GM18867 (cell line): ENCODE data around the gene TRIO.
A peak's percentile ranks its signal among the peaks of the same experiment; 100 is the strongest.

ENCODE experiments used
- ATAC-seq: cut with Tn5 transposase; IDR thresholded peaks from one replicate; pipeline ENCODE4 v1.9.1; 2021; ENCODE audit warnings: mild to moderate bottlenecking, moderate library complexity; ENCODE audit not compliant: unreplicated experiment

Gene TRIO

DNA sequence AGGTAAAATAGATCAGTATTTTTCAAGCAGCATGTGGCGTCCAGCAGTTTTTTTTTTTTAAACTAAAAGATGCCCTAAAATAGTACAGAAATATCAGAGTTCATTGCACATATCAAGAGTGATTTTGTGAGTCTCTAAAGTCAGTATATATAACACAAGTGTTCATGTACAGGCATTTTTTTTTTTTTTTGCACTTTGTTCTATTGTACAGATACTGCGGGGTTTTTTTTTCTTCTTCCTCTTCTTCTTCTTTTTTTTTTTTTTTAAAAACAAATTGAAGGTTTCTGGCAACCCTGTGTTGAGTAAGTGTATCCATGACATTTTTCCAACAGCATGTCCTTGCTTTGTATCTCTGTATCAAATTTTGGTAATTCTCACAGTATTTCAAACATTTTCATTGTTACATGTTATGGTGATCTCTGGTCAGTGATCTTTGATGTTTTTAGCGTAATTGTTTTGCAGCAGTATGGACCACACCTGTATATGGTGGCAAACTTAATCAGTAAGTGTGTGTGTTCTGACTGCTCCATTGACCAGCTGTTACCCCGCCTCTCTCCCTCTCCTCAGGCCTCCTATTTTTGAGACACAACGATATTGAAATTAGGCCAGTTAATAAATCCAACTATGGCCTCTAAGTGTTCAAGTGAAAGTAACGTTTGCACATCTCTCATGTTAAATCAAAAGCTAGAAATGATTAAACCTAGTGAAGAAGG lies 76.8 kb downstream of the TRIO start:
- ATAC-seq: no peak

- ATAC-seq: no peak
Observed at GRCh38 chr5:14220642-14221041, 77.5 kb downstream of the TRIO start.

DNA sequence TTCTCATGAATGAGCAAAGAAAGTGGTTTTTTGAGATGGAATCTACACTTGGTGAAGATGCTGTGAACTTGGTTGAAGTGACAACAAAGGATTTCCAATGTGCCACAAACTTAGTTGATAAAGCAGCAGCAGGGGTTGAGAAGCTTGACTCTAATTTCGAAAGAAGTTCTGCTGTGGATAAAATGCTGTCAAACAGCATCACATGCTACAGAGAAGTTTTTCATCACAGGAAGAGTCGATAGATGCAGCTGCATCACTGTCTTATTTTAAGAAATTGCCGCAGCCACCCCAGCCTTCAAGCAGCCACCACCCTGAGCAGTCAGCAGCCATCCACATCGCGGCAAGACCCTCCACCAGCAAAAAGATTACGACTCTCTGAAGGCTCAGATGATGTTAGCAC lies 78.6 kb downstream of the TRIO start:
- ATAC-seq: no peak

DNA sequence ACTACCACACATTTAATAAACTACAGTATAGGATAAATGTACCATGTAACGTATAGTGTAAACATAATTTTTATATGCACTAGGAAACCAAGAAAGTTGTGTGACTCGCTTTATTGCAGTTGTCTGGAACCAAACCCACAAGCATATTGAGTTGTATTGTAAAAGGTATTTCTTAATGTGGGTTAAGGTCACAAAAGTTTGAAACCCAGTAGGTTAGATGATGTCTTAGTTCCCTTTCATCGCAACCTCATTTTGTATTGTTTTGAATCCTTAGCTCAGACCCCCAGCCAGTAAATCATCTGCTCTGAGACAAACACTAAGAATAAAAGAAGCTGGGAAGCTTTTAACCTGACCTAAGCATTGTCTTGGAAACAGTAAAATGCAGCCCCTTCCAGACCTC lies 79.1 kb downstream of the TRIO start:
- no peak for ATAC-seq

DNA sequence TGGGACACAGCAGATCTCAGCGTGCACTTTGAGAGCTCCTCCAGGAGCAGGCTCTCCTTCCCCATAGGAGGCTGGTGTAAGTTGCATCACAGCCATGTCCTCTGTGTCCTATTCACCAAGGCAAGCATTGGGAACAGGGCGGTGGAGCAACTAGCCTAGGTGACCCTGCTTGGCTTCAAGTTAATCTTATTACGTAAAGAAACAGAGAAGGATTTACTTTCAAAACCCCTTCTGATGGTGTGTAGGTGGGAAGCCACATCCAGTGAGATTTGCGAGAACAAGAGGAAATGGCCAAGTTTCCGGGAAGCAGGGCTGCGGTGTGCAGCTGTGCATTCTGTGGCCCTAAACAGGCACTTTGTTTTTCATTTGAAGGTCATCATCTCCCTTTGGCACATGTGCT lies 80.2 kb downstream of the TRIO start:
- ATAC-seq: no peak

GRCh38 chr5:14225173-14225834 lies 82.2 kb downstream of the TRIO start:
- ATAC-seq: peak; percentile 50

DNA sequence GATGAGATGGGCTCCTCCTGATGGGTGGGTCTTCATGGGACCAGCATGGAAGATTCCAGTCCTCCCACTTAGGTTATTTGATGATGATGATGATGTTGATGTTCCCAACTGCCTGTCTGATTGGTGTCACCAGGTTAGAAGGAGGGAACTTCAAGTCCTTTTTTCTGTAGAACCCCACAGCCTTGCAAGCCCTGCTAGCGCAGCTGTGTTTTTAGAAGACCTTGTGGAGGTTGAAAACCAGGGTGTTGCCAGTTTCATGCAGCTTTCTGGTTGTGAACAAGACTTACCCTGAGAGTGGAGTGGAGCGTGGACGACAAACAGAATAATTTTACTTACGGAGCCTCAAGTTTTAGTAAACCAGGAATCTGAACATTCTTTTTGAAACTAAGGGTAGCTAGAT lies 83.0 kb downstream of the TRIO start:
- ATAC-seq: no peak

- ATAC-seq: no peak
Observed at GRCh38 chr5:14226554-14226953, 83.4 kb downstream of the TRIO start.

DNA sequence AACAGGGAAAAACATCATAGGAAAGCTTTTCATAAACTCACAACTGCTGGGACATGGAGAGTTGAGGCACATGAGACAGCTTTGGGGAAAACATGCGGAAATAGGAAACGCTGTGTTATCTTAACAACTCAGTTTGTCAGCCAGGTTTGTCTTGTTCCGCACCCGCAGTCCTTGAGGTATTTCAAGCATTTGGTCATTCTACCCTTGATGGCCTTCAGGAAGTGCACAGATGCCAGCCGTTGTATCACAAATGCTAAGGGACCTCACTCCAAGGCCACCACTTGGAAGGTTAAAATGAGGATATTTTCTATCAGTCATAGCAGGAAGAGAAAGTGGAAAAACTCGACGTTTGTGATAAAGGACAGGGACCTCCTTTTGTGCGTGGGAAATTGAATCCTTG lies 83.8 kb downstream of the TRIO start:
- no peak for ATAC-seq

GRCh38 chr5:14227513-14227912 lies 84.4 kb downstream of the TRIO start:
- ATAC-seq: no peak

DNA sequence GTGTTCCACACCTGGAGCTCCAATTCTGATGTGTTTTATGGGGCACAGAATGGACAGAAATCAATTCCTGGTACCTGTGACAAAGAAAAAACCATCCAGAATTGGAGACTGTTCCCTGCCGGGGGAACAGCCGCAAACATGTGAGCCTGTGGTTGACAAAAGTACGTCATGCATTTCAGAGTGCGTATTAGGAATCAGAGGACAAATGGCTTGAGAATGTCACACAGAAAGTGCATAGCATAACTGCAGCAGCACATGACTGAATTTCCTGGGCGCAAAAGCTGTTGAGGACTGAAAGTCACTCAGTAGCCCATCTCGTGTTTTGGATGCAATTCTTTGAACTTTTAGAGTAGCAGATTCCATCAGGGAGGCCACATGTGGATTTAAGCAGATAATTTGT lies 85.1 kb downstream of the TRIO start:
- ATAC-seq: no peak

GRCh38 chr5:14229181-14229580 lies 86.0 kb downstream of the TRIO start:
- ATAC-seq: peak; percentile 44

GRCh38 chr5:14229734-14230133 lies 86.6 kb downstream of the TRIO start:
- peak; percentile 37 for ATAC-seq

DNA sequence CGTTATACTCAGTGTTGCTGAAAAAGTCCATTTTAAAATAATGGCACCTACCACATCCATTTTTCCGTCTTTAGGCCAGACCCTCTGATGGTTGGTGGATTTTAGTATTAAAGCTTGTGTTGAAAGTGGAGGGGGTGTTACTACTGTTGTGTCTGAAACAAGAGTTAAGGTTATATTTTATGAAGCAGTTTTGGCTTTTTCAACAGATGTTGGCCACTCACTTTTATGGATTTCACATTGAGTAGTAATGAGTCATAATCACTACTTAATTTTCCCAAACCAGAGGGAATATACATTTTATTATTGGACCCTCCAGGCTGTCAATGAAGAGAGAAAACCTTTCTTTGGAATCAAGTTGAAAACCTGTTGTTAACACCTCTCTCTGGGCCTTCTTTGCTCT lies 88.0 kb downstream of the TRIO start:
- no peak for ATAC-seq

- ATAC-seq: no peak
Observed at GRCh38 chr5:14231890-14232289, 88.7 kb downstream of the TRIO start.

DNA sequence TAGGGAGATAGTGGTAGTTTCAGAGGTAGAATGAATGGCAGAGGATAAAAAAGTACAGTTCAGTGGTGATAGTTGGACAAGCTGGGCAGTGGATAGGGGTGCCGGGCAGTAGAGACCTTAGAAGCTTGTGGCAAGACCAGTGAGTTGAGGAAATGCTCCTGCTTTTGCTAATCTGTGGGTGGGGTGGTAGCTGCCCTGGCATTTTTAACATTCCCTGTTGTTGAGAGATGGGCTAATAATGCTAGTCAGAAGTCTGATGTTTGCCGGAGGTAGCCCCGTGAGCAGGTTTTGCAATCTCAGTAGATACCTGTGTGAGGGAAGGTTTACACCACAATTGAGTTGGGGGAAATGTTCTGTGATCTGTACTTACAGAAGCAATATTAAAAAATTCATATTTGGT lies 91.1 kb downstream of the TRIO start:
- ATAC-seq: no peak

- no peak for ATAC-seq
Observed at GRCh38 chr5:14235872-14236271, 92.7 kb downstream of the TRIO start.

GRCh38 chr5:14236757-14237156 lies 93.6 kb downstream of the TRIO start:
- ATAC-seq: no peak

GRCh38 chr5:14237317-14238086 lies 94.4 kb downstream of the TRIO start:
- ATAC-seq: no peak

GRCh38 chr5:14238272-14238671 lies 95.1 kb downstream of the TRIO start:
- ATAC-seq: no peak

DNA sequence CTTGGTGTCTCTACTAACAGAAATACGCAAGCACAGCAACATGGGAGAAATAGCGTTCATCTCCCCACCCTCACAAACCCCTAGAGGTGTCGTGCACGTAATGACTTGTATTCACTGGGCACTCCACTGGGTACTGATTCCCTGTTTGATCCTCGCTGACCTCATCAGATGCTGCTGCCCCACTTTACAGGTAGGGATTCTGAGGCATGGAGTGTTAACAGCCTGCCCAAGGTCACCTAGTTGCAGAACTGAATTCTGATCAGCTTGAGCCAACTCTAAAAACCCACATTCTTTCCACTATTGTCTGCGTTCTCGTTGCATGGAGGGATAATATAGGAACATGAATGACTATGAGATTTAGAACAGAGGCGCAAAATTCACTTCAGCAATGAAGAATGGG lies 96.3 kb downstream of the TRIO start:
- ATAC-seq: no peak

- ATAC-seq: no peak
Observed at GRCh38 chr5:14239951-14240350, 96.8 kb downstream of the TRIO start.
